Neural cell (in vitro differentiated cells): ENCODE measurements around the gene TESMIN. TPM values are rescaled to one million over a fixed set of nuclear protein-coding genes. Genes with fewer than 3 reads are reported as not detected.

Experiments used
- polyA plus RNA-seq: library from polyadenylated mRNA; depleted of rRNA; stranded (reverse); fragments of >200 nt; gene quantifications from 2 replicates; pipeline ENCODE4 v1.2.3, GENCODE V29; 2014

The TESMIN gene
- polyA plus RNA-seq, 1 donor from 2014 or later: not detected

Other genes with a start within 250 kb of the TESMIN start
- 2.1 and 2.2 TPM in 2 replicates for gene GAL, start 67.0 kb downstream of the TESMIN start, polyA plus RNA-seq
- 0.12 and 0.35 TPM in 2 replicates for gene CPT1A, start 90.4 kb upstream of the TESMIN start, polyA plus RNA-seq
- gene MRPL21, start 152.3 kb upstream of the TESMIN start, polyA plus RNA-seq: 137 and 139 TPM in 2 replicates
- gene IGHMBP2, start 152.4 kb upstream of the TESMIN start, polyA plus RNA-seq: 9.5 and 12.9 TPM in 2 replicates
- gene MRGPRD, start 229.5 kb upstream of the TESMIN start, polyA plus RNA-seq: not detected in 2 replicates